Stimulated activated CD8-positive, alpha-beta memory T cell treated with anti-CD3 and anti-CD28 coated beads, Interleukin-12 subunit alpha, Interleukin-12 subunit beta, amount 100 ng/mL, for 1 hour (primary cell): ENCODE data around the gene ESD.
"Not testable (repeated sequence)": the region's sequence is repeated elsewhere in the genome, so short reads cannot be mapped to it uniquely, and the experiment has no call there.

Source experiments
- DNase-seq: peaks from one replicate; pipeline ENCODE4 v3.0.0-alpha.2; 2020; ENCODE audit warnings: low read depth

Gene ESD

GRCh38 chr13:46795321-46795720, 1.6 kb downstream of the ESD start:
- no peak for DNase-seq

- DNase-seq = no peak
Observed at GRCh38 chr13:46783504-46783903, 13.5 kb downstream of the ESD start.

- DNase-seq = no peak
Observed at GRCh38 chr13:46782691-46783090, 14.3 kb downstream of the ESD start.

GRCh38 chr13:46782066-46782465, 14.9 kb downstream of the ESD start:
- DNase-seq = no peak

GRCh38 chr13:46778890-46779289, 18.1 kb downstream of the ESD start:
- no peak for DNase-seq

GRCh38 chr13:46778095-46778494, 18.9 kb downstream of the ESD start:
- no peak for DNase-seq

GRCh38 chr13:46775385-46776107, 21.4 kb downstream of the ESD start:
- DNase-seq = no peak

- DNase-seq = no peak
Observed at GRCh38 chr13:46773541-46773940, 23.4 kb downstream of the ESD start.

- no peak for DNase-seq
Observed at GRCh38 chr13:46771693-46772092, 25.3 kb downstream of the ESD start.

- DNase-seq = not testable (repeated sequence)
Observed at GRCh38 chr13:46769925-46770324, 27.0 kb downstream of the ESD start.

- no peak for DNase-seq
Observed at GRCh38 chr13:46761866-46762265, 35.1 kb downstream of the ESD start.

GRCh38 chr13:46761174-46761573, 35.8 kb downstream of the ESD start:
- DNase-seq = no peak

- DNase-seq = no peak
Observed at GRCh38 chr13:46759846-46760245, 37.1 kb downstream of the ESD start.

GRCh38 chr13:46757640-46758039, 39.3 kb downstream of the ESD start:
- no peak for DNase-seq

- DNase-seq = no peak
Observed at GRCh38 chr13:46756977-46757376, 40.0 kb downstream of the ESD start.

- DNase-seq = not testable (repeated sequence)
Observed at GRCh38 chr13:46755508-46755907, 41.5 kb downstream of the ESD start.

GRCh38 chr13:46754812-46755211, 42.1 kb downstream of the ESD start:
- DNase-seq = no peak

GRCh38 chr13:46753917-46754316, 43.0 kb downstream of the ESD start:
- DNase-seq = no peak

GRCh38 chr13:46753137-46753536, 43.8 kb downstream of the ESD start:
- no peak for DNase-seq

- peak; percentile 16 for DNase-seq
Observed at GRCh38 chr13:46751811-46752635, 44.9 kb downstream of the ESD start.

GRCh38 chr13:46749951-46750350, 47.0 kb downstream of the ESD start:
- DNase-seq = no peak

- DNase-seq = no peak
Observed at GRCh38 chr13:46748300-46748699, 48.7 kb downstream of the ESD start.

- DNase-seq = no peak
Observed at GRCh38 chr13:46747031-46747820, 49.7 kb downstream of the ESD start.
